Lower leg skin (tissue), 3 donors: ENCODE measurements around the gene KCNMA1.

ENCODE experiments used
- CTCF ChIP-seq, 3 donors: fragments of 450-650 bp; IDR thresholded peaks; one replicate each; pipeline ENCODE4 v1.5.1; 2016; ENCODE audit warnings: antibody characterized with exemption in 3 of 3, mild to moderate bottlenecking in 3 of 3, moderate library complexity in 2 of 3
- POLR2A ChIP-seq, 2 donors: fragments of 450-650 bp; IDR thresholded peaks; one replicate each; pipeline ENCODE4 v1.6.1; 2016 to 2017; ENCODE audit warnings: antibody characterized with exemption in 2 of 2, mild to moderate bottlenecking in 1 of 2, moderate library complexity in 1 of 2

GRCh38 chr10:77214799-77215198 is 422.8 kb downstream of the KCNMA1 start:
- TF ChIP-seq CTCF (IDR thresholded peaks at IDR 0.05) (no peak), POLR2A (IDR thresholded peaks at IDR 0.05) (no peak)
